HG03521 (cell line): ENCODE measurements around the gene ZNF862.

Experiments
- ATAC-seq: cut with Tn5 transposase; IDR thresholded peaks from one replicate; pipeline ENCODE4 v1.9.1; 2021; ENCODE audit warnings: mild to moderate bottlenecking, moderate library complexity; ENCODE audit not compliant: unreplicated experiment

Gene ZNF862

DNA sequence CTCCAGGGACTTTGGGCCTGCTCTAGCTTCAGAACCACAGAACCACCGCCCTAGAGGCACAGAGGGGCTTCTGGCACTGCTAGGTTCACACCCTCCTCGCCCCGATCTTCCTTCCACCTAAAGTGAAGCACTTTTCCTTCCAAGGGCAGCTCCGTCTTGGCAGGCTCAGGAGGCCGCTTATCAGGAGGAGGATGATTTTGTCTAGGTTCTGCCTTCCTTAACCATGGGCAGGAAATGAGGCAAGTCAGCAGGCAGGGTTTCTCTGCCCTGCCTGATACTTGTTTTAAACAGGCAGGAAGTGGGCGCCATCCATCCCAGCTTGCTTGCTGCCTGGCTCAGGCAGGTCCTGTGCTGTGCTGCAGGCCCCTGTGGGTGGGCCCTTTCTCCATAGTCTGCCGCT lies 27.3 kb downstream of the ZNF862 start:
- ATAC-seq = no peak

DNA sequence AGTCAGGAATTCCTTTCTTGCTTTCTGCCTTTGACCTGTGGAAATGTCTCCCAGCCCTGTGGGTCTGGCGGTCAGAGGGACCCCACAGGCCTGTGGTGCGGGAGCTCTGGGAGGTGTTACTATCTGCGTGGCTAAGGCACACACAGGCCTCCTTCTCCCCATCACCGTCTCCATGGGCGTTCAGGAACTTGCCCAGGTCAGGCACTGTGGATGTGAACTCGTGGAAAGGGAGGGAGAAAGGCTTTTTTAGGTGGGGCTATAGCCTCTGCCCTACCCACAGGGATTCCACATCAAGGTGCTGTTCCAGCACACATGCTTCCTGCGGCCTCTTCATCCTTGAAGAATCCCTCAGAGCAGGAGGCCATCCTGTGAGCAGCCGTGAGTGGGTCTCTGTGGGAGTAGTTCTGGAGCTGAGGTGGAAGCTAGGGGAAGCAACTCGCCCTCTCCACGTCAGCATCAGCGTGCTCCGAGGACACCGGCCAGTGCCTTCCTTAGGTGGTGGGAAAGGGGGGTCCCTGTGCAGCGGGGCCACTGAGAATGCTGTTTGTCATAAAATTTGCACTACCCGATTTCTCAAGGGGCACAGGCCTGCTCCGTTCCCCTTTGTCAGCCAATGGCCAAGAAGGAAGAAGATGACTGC lies 28.1 kb downstream of the ZNF862 start:
- no peak for ATAC-seq

DNA sequence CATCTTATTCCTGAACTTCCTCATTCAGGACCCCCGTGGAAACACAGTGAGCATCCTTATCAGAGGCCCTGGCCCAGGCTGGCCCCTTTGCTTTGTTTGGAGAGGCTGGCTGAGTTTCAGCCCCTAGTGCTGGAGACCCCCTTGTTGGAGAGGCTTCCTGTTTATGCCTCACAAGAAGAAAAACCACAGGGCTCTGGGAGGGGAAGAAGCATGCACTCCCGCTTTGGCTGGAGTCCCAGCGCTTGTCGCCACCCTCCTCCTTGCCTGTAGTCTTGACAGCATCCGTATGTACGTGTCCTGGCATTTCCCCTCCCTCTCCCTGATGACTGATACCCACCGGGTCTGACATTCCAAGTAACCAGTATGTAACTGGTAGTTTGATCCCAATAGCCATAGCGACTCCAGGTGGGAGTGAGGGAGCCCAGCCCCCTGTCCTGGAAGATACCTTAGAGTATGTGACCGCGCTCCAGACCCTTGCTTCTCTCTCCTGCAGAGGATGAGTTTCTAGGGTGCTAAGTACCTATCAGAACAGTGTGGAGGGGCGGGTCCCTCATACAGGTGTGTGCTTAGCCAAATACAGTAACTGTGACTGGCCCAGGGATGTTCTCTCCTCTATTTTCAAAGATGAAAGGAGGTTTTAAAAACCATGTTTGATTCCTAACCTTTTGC lies 28.7 kb downstream of the ZNF862 start:
- ATAC-seq = no peak

DNA sequence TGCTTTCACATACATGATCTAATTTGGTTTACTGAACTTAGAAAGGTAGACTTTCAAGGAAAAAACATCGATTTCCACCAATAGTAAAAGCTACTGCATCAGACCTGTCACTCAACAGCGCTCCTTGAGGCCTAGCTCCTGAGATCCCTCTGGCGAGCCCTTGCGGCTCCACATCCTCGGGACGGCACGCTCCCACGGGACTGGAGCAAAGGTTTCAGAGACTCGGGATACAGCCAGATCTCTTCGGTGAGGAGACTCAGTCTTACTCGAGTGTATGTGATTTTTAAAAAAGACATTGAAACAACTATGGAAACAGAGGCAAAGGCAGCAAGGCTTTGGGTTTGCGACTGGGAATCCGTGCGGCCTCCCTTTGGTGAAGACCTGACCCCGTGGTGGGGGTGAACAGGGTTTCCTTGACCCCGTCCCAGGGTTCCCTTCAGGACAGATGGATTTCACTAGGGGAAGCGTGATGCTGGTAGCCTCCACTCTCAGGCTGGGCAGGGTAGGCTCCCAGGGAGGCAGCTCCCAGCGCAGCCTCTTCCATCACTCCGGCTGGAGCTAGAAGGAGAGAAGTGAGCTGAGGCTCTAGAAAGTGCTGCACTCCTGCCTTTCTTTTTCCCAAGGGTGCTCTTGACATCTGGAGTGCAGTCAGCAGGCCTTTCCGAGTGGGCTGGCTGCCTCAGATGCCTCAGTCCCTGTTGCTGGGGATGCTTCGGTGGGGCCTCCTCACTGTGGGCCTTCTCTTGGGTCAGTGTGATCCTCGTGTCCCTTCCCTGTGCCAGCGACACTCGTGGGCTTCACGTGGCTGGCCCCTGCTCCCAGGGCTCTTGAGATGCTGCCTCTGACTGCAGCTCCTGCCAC lies 29.8 kb downstream of the ZNF862 start:
- ATAC-seq = no peak

DNA sequence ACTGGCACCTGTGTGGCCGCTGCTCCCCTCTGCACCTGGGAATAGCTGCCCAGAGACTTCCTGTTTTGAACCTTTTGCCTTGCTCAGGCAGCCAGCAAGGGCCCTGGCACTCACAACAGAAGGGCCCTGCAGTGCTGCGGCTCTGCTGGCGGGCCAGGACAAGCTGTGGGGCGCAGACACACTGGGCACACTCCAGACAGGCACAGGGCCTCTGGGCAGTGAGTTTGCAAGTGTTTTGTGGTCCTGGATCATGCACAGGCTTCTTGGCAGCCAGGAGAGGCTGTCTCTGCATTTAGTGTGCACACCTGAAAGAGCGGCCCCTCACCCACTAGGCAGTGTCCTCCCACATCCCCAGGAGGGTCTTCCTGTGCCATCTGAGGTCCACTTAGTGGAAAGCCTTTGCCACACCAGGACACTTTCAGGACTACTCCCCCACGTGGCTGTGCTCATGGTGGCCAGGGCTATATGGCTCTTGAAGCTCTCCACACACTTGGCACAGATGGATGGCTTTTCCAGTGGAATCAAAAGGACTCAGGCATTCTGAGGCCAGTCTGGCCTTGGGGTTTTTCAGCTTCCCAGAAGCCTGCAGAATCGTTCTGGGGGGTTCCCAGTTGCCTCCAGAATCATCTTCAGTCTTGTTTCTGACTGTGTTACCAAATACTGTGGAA lies 30.6 kb downstream of the ZNF862 start:
- ATAC-seq = no peak

DNA sequence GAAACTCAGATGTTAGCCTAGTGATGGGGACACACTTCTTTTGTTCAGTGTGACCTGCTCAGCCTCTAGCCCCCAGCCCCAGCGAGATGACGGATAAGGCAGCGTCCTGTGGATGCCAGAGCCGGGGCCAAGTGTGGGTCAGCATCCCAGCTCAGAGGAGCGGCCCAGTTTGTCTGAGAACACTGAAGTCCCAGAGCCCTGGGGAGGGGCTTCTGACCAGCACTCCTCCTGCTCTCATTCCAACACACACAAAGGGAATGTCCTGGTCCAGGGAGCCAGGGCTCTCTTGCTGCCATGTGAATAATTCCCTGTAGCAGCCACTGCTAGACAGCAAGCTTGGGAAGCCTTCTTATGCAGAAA lies 31.1 kb downstream of the ZNF862 start:
- ATAC-seq = no peak

DNA sequence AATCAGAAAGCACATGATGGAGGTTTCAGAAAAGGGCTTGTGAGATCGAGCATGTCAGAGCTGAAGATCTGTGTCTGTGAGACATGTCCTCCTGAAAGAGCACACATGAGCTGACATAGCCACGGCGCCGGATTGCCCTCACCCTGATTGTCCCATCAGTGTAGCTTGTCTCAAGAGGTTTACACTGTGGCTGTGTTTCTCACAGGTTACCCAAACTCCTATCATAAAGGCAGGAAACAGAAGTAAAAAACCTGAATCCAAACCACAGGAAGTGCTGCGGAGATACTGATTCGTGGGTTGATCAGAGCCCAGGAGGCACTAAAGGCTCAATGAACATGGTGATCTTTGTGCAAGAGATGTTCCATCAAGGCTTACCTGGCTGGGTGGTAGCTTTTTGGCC lies 31.7 kb downstream of the ZNF862 start:
- ATAC-seq = no peak

DNA sequence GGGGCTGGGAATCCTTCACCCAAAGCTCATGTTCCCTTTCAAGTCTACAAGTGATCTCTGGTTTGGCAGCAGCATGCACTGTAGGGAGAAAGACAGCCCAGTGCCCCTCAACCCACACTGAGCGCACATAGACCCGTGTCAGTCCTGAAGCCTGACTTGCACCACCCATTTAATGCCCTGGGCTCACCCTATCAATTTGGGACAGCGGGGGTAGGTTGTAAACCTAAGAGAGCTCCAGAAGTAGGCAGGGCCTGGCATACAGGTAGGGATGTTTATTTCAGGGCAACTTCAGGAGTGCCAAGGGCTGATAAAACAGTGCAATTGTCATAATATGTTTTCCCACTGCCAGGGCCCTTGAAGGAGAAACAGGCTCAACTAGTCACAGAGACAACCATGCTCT lies 32.1 kb downstream of the ZNF862 start:
- ATAC-seq = no peak

DNA sequence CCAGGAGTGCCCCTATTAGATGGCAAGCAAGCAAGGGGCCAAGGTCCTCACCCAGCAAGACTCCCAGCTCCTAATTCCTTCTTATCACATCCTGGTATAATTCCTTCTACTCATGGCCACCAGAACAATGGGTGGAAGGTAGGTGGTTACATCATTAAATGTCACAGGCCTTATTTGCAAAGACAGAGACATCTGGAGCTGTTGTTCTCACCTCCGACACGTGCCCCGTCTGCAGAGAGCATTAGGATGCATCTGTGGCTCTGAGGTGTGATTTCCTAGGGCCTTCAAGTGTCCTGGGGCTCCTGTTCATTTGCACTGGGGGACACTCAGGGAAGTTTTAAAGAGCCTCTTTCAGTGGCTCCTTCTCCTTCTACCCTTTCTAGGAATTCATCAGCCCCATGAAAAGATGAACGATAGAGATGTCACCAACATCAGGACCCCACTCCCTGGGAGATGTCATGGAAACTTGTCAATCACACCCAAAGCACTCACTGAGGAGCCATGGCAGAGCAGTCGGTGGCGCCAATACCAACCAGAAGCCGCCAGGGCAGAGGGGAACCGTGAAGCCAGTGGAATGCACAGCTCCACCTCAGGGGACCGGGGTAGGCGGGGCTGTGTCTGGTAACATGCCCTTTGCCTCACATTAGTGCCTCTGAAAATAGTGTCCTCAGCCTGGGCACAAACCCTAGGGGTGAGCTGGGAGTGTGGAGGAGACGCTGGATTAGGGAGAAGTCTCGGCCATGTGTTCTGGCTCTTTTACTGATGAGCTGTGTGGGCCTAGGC lies 32.7 kb downstream of the ZNF862 start:
- ATAC-seq = no peak

DNA sequence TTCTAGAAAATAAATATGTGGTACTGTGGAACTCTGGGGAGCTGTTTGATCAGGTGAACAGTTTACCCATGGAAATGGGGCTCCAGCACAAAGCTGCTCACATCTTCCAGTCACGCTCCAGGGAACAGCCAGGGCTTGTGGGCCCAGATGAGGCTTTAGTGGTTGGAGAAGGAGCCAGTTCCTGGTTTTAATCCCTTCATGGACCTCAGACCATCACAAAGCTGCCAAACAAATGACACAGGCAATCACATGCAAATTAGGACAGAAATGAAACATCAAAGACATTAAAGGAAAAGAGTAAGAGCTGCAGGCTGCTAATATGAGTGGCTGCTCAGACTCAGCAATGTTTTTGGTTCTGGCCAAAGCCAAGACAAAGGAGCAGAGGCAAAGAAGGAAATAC lies 33.4 kb downstream of the ZNF862 start:
- no peak for ATAC-seq

DNA sequence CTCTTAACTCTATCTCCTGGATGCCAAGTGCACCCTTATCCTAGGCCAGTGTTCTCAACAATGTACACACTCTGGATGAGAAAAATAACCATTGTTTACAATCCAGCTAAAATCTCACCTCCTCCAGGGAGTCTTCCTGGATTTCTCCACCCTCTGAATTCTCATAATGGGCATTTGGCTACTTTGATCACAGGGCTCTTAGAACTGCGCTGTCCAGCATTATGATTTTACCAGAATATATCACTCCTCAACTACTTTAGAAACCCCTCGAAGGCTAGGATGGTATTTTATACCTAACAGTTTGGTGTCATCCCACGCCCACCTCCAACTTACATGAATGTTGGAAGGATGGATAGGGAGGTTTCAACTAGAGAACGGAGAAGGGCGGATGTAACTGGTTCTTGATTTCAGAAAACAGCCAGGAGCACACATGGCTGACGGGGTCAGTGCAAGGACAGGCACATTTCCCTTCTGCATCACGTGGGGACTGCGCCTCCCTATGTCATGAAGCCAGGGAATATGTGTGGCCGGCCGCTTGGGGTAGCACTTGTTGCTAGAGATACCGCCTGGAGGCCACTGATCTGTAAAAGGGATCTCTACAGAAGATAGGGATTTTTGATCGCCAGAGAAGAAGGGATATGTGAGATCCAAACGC lies 34.4 kb downstream of the ZNF862 start:
- no peak for ATAC-seq

DNA sequence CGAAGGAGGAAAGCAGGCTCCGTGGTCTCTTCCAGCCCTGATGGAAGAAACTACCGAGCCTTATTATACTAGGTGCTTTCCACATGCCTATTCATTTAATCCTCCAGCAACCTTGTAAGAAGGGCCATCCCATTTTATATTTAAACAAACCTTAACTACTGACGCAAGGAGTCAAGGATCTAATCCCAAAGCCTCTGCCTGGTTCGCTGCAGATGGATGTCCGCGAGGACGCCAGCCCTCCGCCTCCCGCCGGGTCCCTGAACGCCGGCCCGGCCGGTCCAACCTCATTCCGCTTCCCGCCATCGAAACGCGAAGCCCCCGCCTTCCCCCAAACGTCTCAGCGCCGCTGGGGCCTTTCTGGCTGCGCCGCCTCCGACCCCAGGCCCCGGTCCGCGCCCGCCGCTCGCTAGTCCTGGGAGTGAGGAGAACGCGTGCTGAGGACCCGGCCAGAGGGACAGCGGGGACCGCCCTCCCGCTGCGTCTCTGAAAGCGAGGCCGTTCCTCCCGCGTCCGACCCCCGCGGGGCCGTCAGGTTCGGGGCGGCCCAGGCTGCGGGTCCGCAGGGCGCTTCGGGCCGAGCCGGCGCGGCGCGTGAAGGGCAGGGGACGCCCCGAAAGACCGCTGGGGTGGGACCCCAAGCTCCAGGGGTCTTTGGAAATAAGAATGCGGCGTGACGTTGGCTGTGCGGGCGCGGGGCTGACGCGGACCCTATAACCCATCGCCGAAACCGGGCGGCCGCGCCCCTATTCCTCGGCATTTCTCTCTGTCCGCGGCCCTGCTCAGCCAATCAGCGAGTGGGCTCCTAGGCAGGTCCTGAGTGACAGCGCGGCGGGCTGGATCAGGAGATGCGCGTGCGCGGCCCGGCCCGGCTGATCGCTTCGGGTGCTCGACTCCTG lies 35.1 kb downstream of the ZNF862 start, which contains the start of gene ATP6V0E2:
ATP6V0E2 (plus strand) TSS at position 896 of the 896 bp plus-strand sequence. CDS start 97 bp downstream, outside the sequence.
- ATAC-seq = peak; percentile 90

DNA sequence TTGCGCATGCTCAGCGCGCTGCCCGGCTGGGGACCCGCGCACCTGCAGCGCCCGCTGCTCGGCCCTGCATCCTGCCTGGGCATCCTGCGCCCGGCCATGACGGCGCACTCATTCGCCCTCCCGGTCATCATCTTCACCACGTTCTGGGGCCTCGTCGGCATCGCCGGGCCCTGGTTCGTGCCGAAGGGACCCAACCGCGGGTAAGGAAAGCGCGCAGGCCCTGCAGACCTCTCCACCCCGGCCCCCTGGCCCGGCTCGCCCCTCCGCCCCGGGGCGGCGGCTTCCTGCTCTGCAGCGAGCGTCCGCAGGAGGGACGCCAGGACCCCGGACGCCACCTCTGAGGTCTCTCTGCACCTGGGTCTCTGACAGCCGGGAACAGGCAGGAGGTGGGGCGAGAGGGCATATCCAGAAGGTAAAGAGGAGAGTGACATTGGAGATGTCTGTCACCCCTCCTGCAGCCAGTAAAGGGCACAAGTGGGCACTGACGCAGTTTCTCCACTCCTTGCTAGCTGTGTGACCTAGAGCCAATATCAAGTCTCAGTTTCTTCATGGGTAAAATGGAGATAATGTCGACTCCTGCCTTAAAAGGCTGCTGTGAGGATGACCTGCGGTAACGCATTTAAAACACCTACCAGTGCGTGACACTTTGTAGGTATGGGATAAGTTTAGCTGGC lies 35.9 kb downstream of the ZNF862 start:
- ATAC-seq = no peak

DNA sequence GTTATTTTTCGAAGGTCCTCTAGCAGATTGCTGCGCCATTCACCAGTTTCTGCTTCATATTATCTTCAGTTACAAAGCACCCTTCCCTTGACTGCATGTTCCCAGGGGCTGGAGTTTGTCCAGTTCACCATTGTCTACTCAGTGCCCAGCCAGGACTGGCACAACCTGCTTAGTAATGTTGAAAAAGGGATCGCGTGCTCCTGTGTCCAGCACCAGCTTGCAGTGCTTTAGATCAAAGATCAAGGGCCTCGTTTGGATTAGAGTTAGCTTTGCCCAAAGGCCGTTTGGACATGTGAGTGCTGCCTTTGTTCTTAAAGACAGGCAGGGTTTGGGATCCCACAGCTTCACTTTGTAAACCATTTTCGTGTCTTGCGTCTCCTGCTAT lies 36.5 kb downstream of the ZNF862 start:
- no peak for ATAC-seq

DNA sequence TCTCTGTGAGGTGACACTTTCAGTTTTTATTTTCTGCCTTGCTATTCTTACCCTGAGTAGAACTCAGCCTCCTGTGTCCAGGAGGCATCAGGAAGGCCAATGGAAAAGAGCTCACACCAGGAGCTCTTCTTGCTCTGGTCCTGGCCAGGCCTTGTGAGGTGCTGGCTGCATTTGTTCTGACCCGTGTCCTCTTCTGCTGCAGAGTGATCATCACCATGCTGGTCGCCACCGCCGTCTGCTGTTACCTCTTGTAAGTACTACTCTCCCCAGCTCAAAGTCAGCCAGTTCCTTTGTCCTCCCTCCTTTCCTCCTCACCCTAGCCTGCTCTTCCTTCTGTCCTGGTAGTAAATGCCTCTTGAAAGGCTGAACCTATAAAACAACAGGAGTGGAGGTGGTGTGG lies 37.2 kb downstream of the ZNF862 start:
- no peak for ATAC-seq

DNA sequence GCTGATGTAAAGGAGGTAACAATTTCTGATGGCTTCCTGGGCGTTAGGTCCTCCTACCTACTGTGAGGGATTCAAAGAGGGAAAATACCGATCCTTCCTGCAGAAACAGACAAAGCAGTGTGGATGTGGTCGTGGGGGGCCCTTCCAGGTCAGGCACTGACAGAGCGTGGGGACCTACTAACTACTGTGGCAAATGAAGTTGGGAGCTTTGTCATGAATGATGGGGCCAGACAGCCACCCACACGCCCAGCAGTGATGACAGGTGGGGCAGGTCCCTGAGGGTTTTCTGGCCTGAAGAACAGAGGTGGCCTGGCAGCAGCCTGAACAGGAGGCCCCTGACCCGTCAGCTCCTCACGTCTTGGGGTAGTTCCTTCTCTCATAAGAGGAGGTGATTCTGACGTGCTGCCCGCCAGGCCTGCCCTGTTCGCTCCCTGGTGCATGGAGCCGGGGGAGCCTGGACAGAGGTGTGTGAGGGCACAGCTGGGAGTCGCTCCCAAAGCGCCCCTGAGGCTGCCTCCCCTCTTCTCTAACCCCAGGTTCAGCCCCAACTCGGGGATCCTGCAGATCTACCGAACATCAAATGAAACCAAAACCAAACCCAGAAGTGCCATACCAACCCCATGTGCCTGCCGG lies 39.8 kb downstream of the ZNF862 start:
- ATAC-seq = no peak

DNA sequence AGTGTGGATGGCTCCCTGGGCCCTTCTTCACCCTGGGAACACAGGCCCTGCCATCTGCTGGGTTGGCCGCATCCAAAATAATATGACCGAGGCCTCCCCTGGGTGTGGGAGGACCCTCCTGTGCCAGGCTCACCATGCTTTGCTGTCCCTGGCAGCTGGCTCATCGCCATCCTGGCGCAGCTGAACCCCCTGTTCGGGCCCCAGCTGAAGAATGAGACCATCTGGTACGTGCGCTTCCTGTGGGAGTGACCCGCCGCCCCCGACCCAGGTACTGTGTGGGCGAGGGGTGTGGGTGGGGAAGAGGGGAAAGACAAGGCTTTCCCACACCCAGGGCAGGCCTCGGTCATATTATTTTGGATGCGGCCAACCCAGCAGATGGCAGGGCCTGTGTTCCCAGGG lies 40.3 kb downstream of the ZNF862 start:
- no peak for ATAC-seq

DNA sequence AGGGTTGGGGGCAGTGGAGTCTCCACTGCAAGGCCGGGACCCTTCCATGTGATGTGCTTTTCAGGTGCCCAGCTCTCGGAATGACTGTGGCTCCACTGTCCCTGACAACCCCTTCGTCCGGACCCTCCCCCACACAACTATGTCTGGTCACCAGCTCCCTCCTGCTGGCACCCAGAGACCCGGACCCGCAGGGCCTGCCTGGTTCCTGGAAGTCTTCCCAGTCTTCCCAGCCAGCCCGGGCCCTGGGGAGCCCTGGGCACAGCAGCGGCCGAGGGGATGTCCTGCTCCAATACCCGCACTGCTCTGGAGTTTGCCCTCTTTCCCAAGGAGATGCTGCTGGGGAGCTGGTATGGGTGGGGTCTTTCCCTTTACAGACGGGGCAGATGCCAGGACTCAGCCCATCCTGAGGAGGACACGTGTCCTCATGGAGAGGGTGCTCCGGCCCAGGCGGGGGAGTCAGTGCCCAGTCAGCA lies 41.1 kb downstream of the ZNF862 start:
- ATAC-seq = no peak
